GM19099 (cell line): ENCODE results near the gene MEAF6.

Source experiments
- POLR2A ChIP-seq: IDR thresholded peaks from 3 replicates; pipeline ENCODE4 v1.6.1; 2011; ENCODE audit warnings: low read depth; ENCODE audit not compliant: insufficient read length; ENCODE audit errors: extremely low read depth

Gene MEAF6

GRCh38 chr1:37514350-37515184 is at the start of gene MEAF6:
MEAF6 (minus strand) TSS chr1:37514766; CDS start chr1:37514746, 20 bp downstream.
- peak; percentile 90 for TF ChIP-seq POLR2A

- TF ChIP-seq POLR2A: no peak
Observed at GRCh38 chr1:37562984-37563383, 48.4 kb upstream of the MEAF6 start.

- TF ChIP-seq POLR2A: no peak
Observed at GRCh38 chr1:37561133-37562132, 46.9 kb upstream of the MEAF6 start.

GRCh38 chr1:37560401-37561132 is 46.0 kb upstream of the MEAF6 start:
- TF ChIP-seq POLR2A: no peak

- no peak for TF ChIP-seq POLR2A
Observed at GRCh38 chr1:37559080-37559479, 44.5 kb upstream of the MEAF6 start.

- TF ChIP-seq POLR2A: no peak
Observed at GRCh38 chr1:37558411-37558810, 43.8 kb upstream of the MEAF6 start.

- TF ChIP-seq POLR2A: no peak
Observed at GRCh38 chr1:37557402-37557801, 42.8 kb upstream of the MEAF6 start.

- TF ChIP-seq POLR2A: no peak
Observed at GRCh38 chr1:37556712-37557196, 42.2 kb upstream of the MEAF6 start, which contains the start of gene DNALI1. DNALI1 (plus strand) TSS chr1:37556940; CDS start chr1:37556995, 55 bp downstream.

- TF ChIP-seq POLR2A: peak; percentile 83
Observed at GRCh38 chr1:37553927-37554808, 39.6 kb upstream of the MEAF6 start, which contains the start of gene SNIP1. SNIP1 (minus strand) TSS chr1:37554293; CDS start chr1:37554229, 64 bp downstream.

- no peak for TF ChIP-seq POLR2A
Observed at GRCh38 chr1:37553598-37553926, 39.0 kb upstream of the MEAF6 start.

GRCh38 chr1:37549341-37549740 is 34.8 kb upstream of the MEAF6 start:
- no peak for TF ChIP-seq POLR2A

- no peak for TF ChIP-seq POLR2A
Observed at GRCh38 chr1:37545019-37545418, 30.5 kb upstream of the MEAF6 start.

GRCh38 chr1:37544530-37544929 is 30.0 kb upstream of the MEAF6 start:
- TF ChIP-seq POLR2A: no peak
